LoVo (cell line): ENCODE data around the gene ENTR1.

ENCODE experiments used
- DNase-seq: peaks from one replicate; pipeline ENCODE4 v3.0.0-alpha.2; 2016; ENCODE audit warnings: low spot score

ENTR1 gene

DNA sequence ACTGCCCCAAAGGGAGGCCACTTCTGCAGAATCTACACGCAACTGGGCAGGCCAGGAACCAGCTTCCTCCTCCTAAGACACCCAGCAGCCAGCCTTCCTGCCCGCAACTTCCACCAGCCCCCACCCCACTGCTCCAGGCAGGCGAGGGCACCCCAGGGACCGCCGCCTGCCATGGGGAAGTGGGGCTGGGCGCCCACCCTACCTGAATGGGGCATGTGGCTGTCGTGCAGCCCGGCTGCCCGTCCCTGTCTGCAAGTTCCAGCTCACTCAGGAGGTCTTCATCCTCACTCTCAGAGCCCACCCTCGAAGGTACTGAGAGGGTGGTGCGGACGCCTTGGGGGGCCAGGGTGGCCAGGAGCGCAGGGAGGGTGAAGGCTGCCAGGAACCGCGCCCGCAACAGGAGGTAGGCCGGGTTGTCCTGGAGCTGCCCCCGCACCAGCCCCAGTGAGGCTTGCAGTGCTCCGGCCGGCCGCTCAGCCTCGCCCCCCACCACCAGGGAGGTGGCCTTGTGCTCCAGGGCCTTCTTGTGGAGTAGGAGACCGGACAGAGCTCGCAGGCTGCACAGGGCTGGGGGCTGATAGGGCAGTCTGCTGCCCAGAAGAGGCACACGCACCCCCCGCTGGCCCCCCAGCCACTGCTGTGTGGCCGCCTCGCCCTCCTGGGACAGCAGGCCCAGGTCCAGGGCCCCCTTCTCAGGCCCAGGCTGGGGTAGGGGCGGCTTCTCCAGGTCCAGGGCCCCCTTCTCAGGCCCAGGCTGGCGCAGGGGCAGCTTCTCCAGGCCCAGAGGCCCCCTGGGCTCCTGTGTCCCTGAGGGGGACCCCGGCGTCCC lies 32.9 kb downstream of the ENTR1 start:
- no peak for DNase-seq

DNA sequence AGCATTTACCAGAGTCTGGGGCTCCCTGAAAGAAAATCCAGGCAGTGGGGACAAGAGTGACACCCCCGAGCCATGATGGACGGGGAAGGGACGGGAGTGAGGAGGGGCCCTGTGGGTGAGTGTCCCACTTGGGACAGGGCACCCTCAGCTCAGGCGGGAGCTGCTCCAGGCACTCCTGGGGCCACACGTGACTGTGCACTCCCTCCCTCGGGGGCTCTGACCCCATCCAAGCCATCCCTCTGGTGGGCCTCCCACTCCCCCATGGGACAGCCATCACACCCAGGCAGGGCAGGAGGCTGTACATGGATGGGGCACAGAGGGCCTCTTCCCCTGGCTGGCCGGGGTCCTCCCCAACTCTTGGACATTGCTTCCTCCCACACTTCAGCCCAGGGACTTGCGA lies 34.0 kb downstream of the ENTR1 start:
- no peak for DNase-seq

DNA sequence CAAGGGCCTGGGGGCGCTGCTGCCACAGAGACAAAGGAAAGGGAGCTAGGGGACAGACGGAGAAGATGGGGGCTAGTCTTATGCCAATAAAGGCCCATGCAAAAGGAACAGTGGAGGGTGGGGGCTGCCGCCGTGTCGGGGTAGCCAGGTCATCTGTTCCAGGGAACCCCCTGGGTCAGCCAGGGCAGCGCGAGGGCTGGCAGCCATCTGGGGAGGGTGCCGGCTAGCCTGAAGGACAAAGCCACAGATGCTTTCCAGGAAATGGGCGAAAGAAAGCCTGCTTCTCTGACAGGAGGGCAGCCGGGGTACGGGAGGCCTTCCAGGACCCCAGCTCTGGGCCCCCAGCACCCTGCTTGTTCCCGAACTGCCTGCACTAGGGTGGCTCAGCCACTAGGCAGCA lies 35.3 kb downstream of the ENTR1 start:
- DNase-seq = no peak

DNA sequence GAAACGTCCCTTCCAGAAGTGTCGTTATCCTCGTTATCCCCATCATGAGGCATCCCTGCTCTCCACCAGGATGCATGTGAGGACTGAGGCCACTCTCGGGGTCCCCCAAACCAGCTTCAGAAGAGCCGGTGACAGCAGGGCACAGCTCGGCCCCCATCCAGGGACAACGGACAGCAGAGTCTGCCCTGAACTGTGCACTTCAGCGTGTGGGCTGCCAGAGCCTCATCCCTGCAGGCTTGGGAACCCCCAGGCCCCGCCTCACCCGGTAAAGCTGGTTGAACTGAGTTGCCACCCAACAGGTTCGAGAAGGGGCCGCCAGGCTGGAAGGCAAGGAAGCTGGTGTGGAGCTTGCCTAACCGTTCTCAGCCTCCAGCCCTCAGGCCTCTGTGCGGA lies 36.2 kb downstream of the ENTR1 start:
- no peak for DNase-seq

DNA sequence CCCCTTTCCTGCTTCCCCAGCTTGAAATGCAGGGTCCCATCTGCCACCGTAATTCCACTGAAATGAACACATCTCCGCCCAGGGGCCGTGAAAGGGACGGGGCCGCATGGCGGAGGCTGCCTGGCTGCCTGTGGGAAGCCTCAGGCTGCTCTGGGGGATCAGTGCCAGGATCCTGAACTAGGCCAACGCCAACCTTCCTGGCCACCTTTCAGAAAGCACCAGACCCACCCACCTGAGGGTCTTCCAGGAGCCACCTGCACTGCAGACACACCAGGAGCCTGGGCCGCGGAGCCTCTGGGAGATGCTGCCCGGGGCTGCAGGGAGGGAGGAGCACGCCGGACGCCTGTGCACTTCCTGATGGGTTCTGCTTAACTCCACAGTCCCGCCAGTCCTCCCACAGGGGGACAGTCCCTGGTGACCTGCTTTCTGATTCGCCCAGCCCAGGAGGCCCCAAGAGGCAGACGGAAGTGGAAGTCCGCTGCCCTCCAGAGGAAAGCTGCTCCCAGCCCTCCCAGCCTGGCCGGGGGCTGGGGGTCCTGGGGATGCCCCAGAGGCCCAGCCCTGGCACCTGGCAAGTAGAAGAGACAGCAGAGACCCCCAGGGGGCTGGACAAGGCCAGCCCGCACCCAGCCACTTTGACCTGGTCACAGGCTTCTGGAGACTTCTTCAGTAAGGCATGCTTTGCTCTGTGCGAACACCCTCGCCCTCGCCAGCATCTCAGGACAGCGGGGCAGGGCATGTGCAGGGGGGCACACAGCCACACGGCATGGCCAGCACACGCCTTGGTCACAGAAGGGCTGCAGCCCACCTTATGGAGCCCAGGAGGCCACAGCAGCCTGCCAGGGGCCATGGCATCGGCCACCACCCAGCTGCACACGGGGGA lies 36.9 kb downstream of the ENTR1 start, which contains the start of gene CARD9:
CARD9 (minus strand) TSS at position 370 of the 883 bp plus-strand sequence. CDS start 1,591 bp downstream, outside the sequence.
- no peak for DNase-seq

DNA sequence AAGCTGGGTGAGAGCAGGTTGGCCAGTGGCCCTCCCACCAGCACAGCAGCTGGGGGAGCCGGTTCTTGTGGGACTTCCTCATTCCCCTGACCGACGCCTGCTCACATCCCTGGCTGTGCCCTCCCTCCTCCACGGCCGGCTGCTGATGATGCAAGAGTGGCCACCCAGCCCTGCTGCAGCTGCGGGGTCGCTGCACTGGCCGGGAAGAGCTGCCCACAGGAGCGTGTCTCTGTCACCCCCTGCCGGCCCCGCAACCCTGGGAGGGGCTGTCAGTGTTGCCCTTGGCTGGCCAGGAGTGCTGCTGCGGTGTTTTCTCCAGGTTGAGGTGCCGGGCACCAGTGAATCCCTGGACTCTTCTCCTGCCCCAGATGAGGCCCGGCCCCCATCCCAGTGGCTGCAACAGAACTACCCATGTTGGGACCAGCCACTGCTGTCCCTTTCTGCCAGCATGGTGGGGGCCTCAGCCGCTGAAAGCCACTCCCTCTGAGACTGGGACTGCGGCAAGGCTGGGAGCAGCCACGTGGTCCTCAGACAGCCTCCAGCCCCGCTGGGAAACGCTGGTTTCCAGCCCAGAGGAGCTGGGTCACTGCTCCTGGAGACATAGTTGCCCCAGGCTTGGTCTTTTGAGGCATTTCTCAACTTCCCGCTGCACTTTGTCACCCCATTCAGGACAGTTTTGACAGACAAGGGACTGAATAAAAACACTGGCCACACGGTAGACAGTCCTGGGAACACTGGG lies 37.7 kb downstream of the ENTR1 start:
- DNase-seq = peak; percentile 43

DNA sequence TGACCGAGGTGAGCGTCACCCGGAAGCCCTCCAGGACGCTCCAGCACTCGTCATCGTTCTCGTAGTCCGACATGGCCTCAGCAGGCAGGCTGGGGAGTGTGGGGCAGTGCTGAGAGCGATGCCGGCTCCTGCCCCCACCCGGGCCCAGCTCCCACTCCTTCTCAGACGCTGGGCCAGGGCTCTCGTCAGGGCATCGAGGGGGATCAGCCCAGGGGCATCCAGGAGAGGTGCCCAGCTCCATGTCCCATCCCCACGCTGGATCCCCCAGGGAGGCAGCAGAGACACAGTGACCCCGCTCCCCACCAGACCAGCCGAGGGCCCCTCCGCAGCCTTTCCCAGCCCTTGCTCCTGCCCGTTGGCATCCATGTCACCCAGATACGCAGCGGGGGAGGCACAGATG lies 38.4 kb downstream of the ENTR1 start:
- no peak for DNase-seq

DNA sequence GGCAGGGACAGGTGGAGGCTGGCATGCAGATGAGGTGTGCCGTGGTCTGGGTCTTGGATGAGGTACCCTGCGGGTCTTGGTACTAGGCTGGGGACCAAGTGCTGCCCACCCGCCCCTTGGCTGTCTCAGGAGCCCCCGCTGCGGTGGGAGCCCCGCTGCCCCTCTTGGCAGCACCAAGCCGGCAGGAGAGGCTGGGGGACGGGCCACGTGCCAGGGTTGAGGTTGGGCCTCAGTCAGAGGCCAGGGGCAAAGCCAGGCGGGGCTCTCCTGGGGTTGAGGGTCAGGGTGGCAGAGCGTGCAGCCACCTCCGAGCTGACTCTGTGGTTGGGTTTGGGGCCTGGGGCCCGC lies 38.9 kb downstream of the ENTR1 start:
- DNase-seq = no peak

DNA sequence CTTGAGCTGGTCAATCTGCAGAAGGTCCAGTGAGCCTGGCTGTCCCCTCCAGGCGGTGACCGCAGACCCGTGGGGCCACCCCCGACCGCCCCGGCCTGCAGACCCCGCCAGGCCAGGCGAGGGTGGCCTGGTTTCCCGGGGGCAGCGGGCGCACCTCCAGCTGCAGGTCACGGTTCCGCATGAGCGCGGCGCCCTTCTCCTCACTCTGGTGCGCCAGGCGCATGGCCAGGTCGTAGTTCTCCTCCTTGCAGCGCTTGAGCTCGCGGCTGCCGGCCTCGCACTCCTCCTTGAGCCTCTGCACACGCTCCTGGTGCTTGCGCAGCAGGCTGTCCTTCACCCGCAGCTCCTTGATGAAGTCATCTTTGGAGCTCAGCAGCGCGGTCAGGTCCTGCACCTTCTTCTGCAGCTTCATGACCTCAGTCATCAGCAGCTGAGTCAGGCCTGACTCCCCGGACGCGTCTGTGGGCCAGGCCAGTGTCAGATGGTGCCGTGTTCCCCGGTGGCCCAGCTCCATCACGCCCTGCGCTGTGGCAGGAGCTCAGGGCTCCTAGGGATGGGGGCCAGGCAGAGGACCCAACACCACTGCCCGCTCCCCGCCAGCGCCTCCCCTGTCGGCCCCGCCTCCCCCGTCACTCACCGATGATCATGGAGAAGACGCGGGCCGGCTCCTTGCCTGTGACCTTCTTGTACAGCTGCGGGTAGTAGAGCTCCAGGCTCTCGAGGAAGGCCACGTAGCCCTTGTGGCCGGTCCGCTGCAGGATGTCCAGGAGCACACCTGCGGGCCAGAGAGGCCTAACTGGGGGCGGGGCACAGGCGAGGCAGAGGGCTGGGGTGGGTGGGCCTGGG lies 39.5 kb downstream of the ENTR1 start:
- no peak for DNase-seq

DNA sequence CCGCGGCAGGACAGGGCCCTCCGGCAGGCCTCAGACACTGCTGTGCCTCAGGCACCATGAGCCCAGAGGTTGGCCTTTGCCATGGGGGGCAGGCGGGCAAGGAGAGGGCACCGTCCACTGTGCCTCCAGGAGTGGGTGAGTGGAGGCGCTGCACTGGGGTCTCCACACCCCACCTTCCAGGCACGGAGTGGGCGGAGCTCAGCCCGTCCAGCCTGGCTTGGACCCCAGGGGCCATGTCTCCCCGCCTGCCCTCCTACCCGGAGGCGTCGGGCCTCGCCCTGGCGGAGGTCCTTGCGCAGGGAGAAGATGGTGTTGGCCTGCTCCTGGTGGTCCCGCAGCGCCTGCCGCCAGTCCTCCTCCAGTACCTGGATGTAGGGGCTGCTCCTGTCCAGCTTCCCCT lies 40.4 kb downstream of the ENTR1 start:
- DNase-seq = no peak

DNA sequence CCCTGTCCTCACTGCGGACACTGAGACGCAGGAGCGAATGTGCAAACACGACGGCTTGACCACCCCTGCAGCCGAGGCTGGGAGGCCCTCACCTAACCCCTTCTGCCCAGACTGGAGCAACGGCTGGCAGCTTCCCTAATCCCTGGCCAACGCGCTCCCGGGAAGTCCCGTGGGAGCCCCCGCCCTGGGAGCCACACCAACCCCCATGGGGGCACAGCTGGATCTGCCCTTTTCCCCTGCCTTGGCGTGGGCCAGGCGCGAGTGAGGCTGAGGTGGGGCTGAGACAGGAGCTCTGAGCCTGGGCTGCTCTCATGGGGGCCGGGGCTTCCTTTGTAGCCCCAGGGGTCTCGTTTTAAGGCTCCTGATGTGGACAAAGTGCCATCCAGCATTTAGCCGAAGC lies 42.2 kb downstream of the ENTR1 start:
- DNase-seq = no peak

DNA sequence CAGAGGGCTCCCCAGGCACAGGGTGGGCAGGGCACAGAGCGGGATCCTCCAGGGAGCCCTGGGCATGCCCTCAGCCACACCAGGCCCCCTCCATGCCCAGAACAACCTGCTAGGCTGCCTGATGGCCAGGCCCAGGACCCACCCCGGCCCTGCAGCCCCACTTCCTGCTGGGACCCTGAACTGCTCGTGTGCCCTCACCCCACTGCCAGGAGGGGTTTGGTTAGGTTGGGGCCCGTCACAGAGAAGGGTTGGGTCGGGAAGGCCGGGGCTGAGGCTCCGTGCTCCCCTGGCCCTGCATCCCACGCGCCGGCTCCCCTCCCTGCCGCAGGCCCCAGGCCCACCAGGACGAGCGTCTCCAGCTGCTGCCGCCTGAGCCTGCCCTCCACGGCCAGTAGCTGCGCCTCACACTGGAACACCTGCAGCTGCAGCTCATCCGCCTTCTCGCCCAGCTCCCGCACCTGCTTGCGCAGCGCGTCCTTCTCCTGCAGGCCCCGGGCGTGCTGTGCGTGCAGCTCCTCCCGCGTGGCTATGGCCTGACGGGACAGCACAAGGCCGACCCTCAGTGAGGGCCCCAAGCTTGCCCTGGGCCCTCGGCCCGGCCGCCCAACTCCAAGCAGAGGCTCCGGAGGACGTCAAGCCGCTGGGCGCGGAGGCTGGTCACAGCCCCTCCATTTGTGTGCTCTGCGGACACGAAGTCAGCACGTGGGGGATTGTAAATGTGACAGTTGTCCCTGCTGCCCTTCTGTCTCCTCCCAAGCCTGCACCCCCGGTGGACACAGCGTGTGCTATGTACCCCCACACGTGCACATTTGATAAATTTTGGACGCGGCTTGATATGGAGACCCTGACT lies 42.9 kb downstream of the ENTR1 start:
- no peak for DNase-seq

DNA sequence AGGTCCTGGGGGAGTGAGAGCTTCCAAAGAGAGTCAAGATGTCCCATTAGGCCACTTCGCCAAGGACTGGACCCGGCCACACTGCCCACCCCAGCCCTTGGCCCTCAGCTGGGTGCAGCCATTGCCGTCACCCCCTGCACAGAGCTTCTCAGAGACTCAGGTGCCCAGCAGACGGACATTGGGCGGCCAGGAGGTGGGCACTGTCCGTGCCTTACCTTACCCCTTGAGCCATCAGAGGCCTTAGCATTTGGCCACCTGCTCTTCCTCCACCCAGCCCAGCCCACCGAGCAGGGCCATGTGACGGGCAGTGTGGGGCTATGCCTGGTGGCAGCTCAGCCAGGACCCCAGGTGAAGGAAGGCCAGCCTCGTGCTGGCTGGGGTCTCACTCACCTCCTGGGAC lies 43.6 kb downstream of the ENTR1 start:
- DNase-seq = no peak

DNA sequence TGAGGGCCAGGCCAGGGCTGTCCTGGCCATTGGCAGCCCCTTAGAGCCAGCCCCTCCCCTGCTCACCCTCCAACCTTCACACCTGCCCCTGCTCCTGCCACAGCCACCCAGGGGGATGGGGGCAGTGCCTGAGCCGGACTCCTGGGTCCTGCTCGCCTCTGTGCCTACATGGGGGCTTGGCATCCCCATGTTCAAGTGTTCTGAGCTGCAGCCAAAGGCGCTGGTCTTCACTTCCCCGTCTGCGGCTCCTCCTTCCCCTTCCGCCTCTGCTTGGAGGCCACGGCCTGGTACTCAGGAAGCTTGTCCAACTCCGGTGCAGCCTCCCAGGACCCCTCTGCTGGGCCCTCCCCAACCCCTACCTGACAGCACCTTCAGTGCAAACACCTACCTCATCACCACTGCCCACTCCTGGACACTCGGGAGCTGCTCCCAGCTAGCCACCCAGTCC lies 44.6 kb downstream of the ENTR1 start:
- DNase-seq = no peak

DNA sequence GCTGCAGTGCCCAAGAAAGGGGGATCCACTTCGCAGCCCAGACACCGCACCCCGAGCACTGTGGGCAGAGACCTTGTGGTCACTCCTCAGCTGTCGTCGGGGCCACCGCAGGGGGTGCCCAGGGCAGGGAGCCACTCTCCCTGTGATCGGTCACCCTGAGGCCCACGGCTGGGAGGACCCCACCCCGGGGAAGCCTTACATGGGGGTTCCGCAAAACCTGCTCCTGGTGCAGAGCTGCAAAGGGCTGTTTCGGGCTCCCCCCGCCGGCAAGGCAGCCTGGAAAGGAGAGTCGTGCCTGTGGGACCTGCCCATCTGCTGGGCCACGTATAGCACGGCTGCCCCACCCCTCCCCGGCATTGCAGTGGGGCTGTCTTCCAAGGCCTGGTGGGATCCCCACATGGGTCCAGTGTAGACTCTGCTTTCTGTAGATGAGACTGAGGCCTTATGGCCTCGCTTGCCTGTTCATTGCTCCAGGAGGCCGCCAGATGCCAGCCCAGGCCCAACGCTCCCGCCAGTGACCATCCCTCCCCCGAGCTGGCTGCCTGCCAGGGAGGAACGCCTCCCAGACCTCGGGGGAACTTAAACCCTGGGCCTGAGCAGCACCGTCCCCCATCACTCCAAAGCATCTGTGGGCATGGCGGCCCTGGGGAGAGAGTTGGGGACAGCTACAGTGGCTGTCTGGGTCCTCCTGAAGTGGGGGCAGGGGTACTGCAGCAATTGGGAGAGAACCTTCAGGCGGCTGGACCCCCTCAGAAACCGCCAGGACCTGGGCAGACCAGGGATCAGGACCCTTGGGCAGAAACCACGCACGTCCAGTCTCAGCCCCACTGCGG lies 45.3 kb downstream of the ENTR1 start:
- DNase-seq = no peak

DNA sequence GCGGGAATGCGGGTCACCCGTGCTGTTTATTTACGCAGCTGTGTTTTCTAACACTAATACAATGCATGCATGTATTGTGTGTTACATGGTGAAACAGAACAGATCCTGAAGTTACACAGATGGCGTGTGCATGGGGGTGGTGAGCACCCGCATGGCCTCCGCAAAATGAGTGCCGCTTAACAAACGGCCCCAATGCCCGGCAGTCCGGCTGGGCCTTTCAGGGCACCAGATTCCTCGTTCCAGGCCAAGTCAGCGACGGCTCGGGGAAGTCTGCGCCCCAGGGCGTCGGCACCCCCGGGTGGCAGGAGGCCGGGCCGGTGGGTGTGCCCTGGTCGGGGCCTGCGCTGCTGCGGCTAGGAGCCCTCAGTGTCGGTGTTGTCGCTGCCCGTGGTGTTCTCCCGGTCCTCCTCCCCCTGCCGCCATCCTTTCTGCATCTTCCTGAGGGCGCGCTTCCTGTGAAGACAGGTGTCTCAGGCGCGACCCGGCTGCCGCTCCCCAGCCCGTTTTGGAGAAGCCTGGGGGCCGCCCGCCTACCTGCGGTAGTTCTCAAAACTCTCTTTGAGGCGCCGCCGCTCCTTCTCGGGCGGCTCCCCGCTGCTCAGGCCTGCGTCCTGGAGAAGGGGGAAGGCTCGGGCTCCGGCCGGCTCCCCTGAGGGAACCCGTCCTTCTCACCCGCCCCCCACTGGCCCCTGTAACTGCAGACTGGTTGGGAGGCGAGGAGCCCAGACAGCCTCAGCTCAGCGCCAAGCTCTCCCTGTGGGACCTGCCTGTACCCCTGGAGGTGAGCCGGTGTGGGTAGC lies 46.3 kb downstream of the ENTR1 start:
- no peak for DNase-seq

DNA sequence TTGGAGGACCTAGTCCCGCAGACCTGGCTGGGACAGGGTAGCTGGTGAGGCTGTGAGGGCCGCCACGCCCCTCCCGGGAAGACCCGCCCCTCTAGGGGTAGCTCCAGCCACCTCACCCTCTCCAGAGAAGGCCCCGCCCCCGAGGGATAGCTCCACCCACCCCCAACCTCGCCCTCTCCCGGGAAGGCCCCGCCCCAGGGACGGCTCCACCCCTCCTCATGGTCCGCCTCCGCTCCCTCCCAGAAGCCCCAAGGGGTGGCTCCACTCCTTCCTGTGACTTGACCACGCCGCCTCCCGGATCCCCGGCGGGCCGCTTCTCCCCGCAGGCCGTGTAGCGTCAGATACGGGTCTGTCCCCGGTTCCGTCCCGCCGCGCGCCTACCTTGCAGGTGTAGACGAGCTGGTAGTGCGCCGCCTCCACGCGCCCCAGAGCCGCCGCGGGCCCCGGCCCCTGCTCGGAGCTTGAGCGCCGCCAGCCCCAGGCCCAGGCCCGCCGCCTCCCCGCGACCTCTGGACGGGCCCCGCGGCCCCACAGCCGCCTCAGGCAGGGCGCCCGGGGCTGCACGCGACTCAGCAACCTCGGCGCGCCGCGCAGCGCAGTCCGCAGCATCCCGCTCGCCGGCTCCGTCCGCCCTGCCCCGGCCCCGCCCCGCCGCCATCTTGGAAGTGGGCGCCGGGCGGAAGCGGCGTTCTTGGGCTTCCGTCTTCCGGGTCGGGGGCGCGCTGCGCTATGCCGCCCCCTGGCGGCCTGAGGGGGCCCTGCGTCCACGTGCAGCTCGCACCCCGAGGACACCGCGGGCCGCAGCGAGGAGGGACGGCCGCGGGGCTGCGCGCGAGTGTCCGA lies 47.1 kb downstream of the ENTR1 start, which contains the start of gene DNLZ:
DNLZ (minus strand) TSS at position 639 of the 843 bp plus-strand sequence; CDS start at position 609, 30 bp downstream.
- peak; percentile 91 for DNase-seq

DNA sequence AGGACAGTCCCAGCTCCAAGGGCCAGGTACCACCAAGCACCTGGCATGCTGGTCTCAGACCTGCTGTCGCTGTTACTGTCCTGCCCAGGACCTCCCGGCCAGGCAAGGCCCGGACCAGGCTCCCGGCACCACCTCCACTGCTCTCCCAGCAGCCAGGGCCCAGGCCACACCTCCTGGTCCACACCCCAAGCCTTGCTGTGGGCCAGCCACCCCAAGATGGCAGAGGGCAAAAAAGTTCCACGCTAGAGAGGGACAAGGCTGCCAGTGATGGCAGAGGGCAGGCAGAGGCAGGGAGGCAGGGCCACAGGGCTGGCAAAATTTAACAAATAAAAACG lies 48.0 kb downstream of the ENTR1 start:
- DNase-seq = no peak
